ENCODE results near the gene LETM1.

LETM1 gene

GRCh38 chr4:1890979-1891570 is 35.1 kb upstream of the LETM1 start:
- H3K36me3 ChIP-seq (ENCODE audit: control insufficient read depth, insufficient read depth, low read length), result no peaks in the 10 kb centered on the region
- no peaks in the 10 kb centered on the region for H3K27me3 ChIP-seq (ENCODE audit: control insufficient read depth, insufficient read depth, low read length)
- no peak overlapping the region for H3K4me3 ChIP-seq (ENCODE audit: low read length)
- H3K9ac ChIP-seq (ENCODE audit: low read length), result no peak overlapping the region
- no peaks in the 10 kb centered on the region for H3K9me3 ChIP-seq (ENCODE audit: control insufficient read depth, low read length)
- H3K4me1 ChIP-seq (ENCODE audit: control insufficient read depth, insufficient read depth, low read length), result peaks cover 7% of the 10 kb centered on the region

DNA sequence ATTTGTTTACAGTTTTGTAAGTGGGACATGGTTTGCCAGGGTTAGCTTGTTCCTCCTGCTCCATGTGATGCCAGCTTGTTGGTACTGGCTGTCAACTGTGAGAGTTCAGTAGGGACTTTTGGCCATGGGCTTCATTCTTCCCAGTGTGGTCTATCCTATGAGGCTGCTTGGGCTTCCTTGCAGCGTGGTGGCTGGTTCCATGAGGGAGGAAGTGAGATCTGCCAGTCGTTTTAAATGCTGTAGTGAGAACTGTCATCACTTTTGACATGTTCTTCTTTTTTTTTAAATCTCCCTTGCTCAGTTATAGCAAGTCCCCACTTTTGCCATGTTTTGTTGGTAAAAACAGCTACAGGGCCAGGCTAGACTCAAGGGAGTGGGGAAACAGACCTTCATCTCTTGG is 31.1 kb upstream of the LETM1 start:
- Histone ChIP-seq H3K4me1 (ENCODE audit: control insufficient read depth, insufficient read depth, low read length) (peaks cover 7% of the 10 kb centered on the region), H3K27me3 (ENCODE audit: control insufficient read depth, insufficient read depth, low read length) (no peaks in the 10 kb centered on the region), H3K9ac (ENCODE audit: low read length) (no peak overlapping the region), H3K4me3 (ENCODE audit: low read length) (no peak overlapping the region), H3K9me3 (ENCODE audit: control insufficient read depth, low read length) (no peaks in the 10 kb centered on the region), H3K36me3 (ENCODE audit: control insufficient read depth, insufficient read depth, low read length) (no peaks in the 10 kb centered on the region)

- Histone ChIP-seq H3K36me3 (ENCODE audit: control insufficient read depth, insufficient read depth, low read length) (no peaks in the 10 kb centered on the region), H3K9me3 (ENCODE audit: control insufficient read depth, low read length) (no peaks in the 10 kb centered on the region), H3K27me3 (ENCODE audit: control insufficient read depth, insufficient read depth, low read length) (no peaks in the 10 kb centered on the region), H3K9ac (ENCODE audit: low read length) (no peak overlapping the region), H3K4me3 (ENCODE audit: low read length) (no peak overlapping the region), H3K4me1 (ENCODE audit: control insufficient read depth, insufficient read depth, low read length) (peaks cover 7% of the 10 kb centered on the region)
Observed at GRCh38 chr4:1885414-1885813, 29.5 kb upstream of the LETM1 start.

- H3K4me1 ChIP-seq (ENCODE audit: control insufficient read depth, insufficient read depth, low read length), result peaks cover 7% of the 10 kb centered on the region
- no peak overlapping the region for H3K9ac ChIP-seq (ENCODE audit: low read length)
- no peaks in the 10 kb centered on the region for H3K9me3 ChIP-seq (ENCODE audit: control insufficient read depth, low read length)
- H3K27me3 ChIP-seq (ENCODE audit: control insufficient read depth, insufficient read depth, low read length), result no peaks in the 10 kb centered on the region
- H3K36me3 ChIP-seq (ENCODE audit: control insufficient read depth, insufficient read depth, low read length), result no peaks in the 10 kb centered on the region
- H3K4me3 ChIP-seq (ENCODE audit: low read length), result no peak overlapping the region
Observed at GRCh38 chr4:1883583-1883982, 27.6 kb upstream of the LETM1 start.

GRCh38 chr4:1882850-1883271 is 26.9 kb upstream of the LETM1 start:
- peaks cover 6% of the 10 kb centered on the region for H3K4me1 ChIP-seq (ENCODE audit: control insufficient read depth, insufficient read depth, low read length)
- no peaks in the 10 kb centered on the region for H3K9me3 ChIP-seq (ENCODE audit: control insufficient read depth, low read length)
- H3K27me3 ChIP-seq (ENCODE audit: control insufficient read depth, insufficient read depth, low read length), result no peaks in the 10 kb centered on the region
- H3K9ac ChIP-seq (ENCODE audit: low read length), result no peak overlapping the region
- H3K4me3 ChIP-seq (ENCODE audit: low read length), result no peak overlapping the region
- H3K36me3 ChIP-seq (ENCODE audit: control insufficient read depth, insufficient read depth, low read length), result no peaks in the 10 kb centered on the region

DNA sequence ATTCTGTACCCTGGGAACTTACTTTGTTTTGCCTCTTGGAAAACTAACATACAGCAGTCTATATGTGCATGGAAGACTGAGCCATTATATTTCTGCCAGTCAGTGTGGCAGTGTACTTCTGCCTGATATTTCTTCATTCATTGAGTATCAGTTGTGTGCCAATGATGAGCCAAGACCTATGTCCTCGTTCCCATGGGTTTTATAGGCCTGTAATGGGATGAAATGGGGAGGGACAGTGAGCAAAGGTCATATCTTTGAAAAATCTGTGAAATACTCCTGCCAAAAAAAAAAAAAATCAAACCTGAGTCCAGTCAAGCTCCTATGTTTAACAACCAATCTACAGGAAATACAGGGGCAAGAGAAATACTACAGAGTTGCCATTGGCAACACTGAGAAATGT is 24.4 kb upstream of the LETM1 start:
- Histone ChIP-seq H3K27me3 (ENCODE audit: control insufficient read depth, insufficient read depth, low read length) (no peaks in the 10 kb centered on the region), H3K4me3 (ENCODE audit: low read length) (no peak overlapping the region), H3K4me1 (ENCODE audit: control insufficient read depth, insufficient read depth, low read length) (no peaks in the 10 kb centered on the region), H3K9ac (ENCODE audit: low read length) (no peak overlapping the region), H3K36me3 (ENCODE audit: control insufficient read depth, insufficient read depth, low read length) (no peaks in the 10 kb centered on the region), H3K9me3 (ENCODE audit: control insufficient read depth, low read length) (no peaks in the 10 kb centered on the region)

DNA sequence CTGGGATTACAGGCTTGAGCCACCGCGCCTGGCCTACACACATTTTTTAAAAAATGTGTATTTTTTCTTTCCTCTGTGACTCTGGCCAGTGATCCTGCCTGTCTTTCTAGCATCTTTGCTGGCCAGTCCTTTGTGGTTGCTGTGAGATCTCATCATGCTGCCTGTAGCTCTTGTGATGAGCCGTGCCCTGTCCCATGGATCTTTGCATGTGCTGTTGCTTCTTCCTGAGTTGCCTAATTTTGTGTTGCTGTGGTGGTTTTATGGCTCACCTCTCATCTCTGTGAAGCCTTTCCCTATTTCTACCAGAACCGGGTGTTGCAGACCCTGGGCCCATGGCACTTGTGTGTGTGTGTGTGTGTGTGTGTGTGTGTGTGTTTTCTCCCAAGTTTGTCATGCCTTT is 23.5 kb upstream of the LETM1 start:
- H3K27me3 ChIP-seq (ENCODE audit: control insufficient read depth, insufficient read depth, low read length), result no peaks in the 10 kb centered on the region
- no peaks in the 10 kb centered on the region for H3K36me3 ChIP-seq (ENCODE audit: control insufficient read depth, insufficient read depth, low read length)
- H3K9ac ChIP-seq (ENCODE audit: low read length), result no peak overlapping the region
- H3K4me3 ChIP-seq (ENCODE audit: low read length), result no peak overlapping the region
- H3K4me1 ChIP-seq (ENCODE audit: control insufficient read depth, insufficient read depth, low read length), result peaks cover 2% of the 10 kb centered on the region
- no peaks in the 10 kb centered on the region for H3K9me3 ChIP-seq (ENCODE audit: control insufficient read depth, low read length)

GRCh38 chr4:1874201-1874600 is 18.2 kb upstream of the LETM1 start:
- H3K9ac ChIP-seq (ENCODE audit: low read length), result no peak overlapping the region

GRCh38 chr4:1873776-1874175 is 17.8 kb upstream of the LETM1 start:
- Histone ChIP-seq H3K27me3 (ENCODE audit: control insufficient read depth, insufficient read depth, low read length) (no peaks in the 10 kb centered on the region), H3K9me3 (ENCODE audit: control insufficient read depth, low read length) (no peaks in the 10 kb centered on the region), H3K9ac (ENCODE audit: low read length) (no peak overlapping the region), H3K4me3 (ENCODE audit: low read length) (no peak overlapping the region), H3K36me3 (ENCODE audit: control insufficient read depth, insufficient read depth, low read length) (no peaks in the 10 kb centered on the region), H3K4me1 (ENCODE audit: control insufficient read depth, insufficient read depth, low read length) (peaks cover 41% of the 10 kb centered on the region)

More at GRCh38 chr4:1874201-1874600, 18.2 kb upstream of the LETM1 start:
- no peaks in the 10 kb centered on the region for H3K27me3 ChIP-seq (ENCODE audit: control insufficient read depth, insufficient read depth, low read length)
- H3K4me1 ChIP-seq (ENCODE audit: control insufficient read depth, insufficient read depth, low read length), result peaks cover 36% of the 10 kb centered on the region
- no peak overlapping the region for H3K4me3 ChIP-seq (ENCODE audit: low read length)
- H3K9me3 ChIP-seq (ENCODE audit: control insufficient read depth, low read length), result no peaks in the 10 kb centered on the region
- H3K36me3 ChIP-seq (ENCODE audit: control insufficient read depth, insufficient read depth, low read length), result no peaks in the 10 kb centered on the region

GRCh38 chr4:1873291-1873690 is 17.3 kb upstream of the LETM1 start:
- Histone ChIP-seq H3K36me3 (ENCODE audit: control insufficient read depth, insufficient read depth, low read length) (no peaks in the 10 kb centered on the region), H3K9ac (ENCODE audit: low read length) (peak overlapping the region; percentile 17), H3K27me3 (ENCODE audit: control insufficient read depth, insufficient read depth, low read length) (no peaks in the 10 kb centered on the region), H3K4me1 (ENCODE audit: control insufficient read depth, insufficient read depth, low read length) (peaks cover 45% of the 10 kb centered on the region), H3K4me3 (ENCODE audit: low read length) (no peak overlapping the region), H3K9me3 (ENCODE audit: control insufficient read depth, low read length) (no peaks in the 10 kb centered on the region)

DNA sequence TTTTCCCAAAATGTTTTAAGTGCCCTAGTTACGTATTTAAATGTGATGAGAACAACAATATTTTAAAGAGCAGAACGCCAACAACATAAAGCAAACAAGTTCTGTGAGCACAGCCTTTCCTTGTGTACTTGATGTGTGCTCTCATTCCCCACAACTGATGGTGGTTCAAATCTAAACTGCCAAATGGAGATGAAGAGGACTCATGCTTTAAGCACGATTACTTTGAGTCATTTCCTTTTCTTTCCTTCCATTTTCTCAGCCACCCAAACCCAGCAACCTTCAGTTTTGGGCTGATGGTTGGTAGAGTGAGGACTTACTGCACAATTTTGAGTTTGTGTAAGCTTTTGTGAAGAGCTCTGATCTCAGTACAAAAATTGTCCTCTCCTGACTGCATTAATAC is 16.9 kb upstream of the LETM1 start:
- H3K36me3 ChIP-seq (ENCODE audit: control insufficient read depth, insufficient read depth, low read length), result no peaks in the 10 kb centered on the region
- H3K27me3 ChIP-seq (ENCODE audit: control insufficient read depth, insufficient read depth, low read length), result no peaks in the 10 kb centered on the region
- peaks cover 49% of the 10 kb centered on the region for H3K4me1 ChIP-seq (ENCODE audit: control insufficient read depth, insufficient read depth, low read length)
- H3K4me3 ChIP-seq (ENCODE audit: low read length), result no peak overlapping the region
- no peaks in the 10 kb centered on the region for H3K9me3 ChIP-seq (ENCODE audit: control insufficient read depth, low read length)
- peak overlapping the region; percentile 17 for H3K9ac ChIP-seq (ENCODE audit: low read length)

DNA sequence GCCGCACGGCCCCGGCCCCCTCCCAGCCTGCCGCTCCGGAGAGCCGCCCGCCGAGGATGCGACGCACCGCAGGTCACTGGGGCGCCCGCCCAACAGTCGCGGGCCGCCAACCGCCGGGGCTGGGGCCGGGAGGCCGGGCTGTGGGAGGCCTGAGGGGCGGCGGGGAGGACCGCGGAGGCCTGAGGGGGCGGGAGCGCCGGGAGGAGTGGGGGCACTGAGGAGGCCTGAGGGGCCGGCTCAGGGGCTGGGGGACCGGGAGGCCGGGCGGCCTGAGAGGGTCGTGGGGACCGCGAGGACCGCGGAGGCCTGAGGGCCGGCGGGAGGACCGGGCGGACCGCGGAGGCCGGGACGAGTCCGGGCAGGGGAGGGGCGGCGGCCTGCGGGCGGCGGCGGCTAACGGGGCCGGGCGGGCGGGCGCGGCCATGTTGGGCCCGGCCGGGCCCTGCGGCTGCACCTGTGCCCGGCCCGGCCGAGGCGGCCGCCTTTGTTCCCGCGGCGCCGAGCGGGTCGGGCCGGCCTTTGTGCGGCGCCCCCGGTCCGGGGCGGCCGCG is 15.6 kb upstream of the LETM1 start:
- no peaks in the 10 kb centered on the region for H3K27me3 ChIP-seq (ENCODE audit: control insufficient read depth, insufficient read depth, low read length)
- H3K4me3 ChIP-seq (ENCODE audit: low read length), result no peak overlapping the region
- H3K36me3 ChIP-seq (ENCODE audit: control insufficient read depth, insufficient read depth, low read length), result no peaks in the 10 kb centered on the region
- H3K9me3 ChIP-seq (ENCODE audit: control insufficient read depth, low read length), result no peaks in the 10 kb centered on the region
- H3K9ac ChIP-seq (ENCODE audit: low read length), result peak overlapping the region; percentile 74
- peaks cover 55% of the 10 kb centered on the region for H3K4me1 ChIP-seq (ENCODE audit: control insufficient read depth, insufficient read depth, low read length)
